Parathyroid adenoma (tissue), 2 donors: ENCODE results near the gene MRPL39.

Experiments used
- H2AFZ ChIP-seq: fragments of 300-600 bp; sonication (generic); one replicate; pipeline ENCODE4 v1.7.0; 2017; ENCODE audit warnings: antibody characterized with exemption, mild to moderate bottlenecking
- H3K27ac ChIP-seq: fragments of 300-600 bp; sonication (generic); one replicate; pipeline ENCODE4 v1.7.0; 2017
- H3K27me3 ChIP-seq: fragments of 300-600 bp; sonication (generic); one replicate; pipeline ENCODE4 v1.7.0; 2017; ENCODE audit warnings: low read length; ENCODE audit not compliant: control insufficient read depth, insufficient read depth
- H3K36me3 ChIP-seq: fragments of 300-600 bp; sonication (generic); one replicate; pipeline ENCODE4 v1.7.0; 2017; ENCODE audit warnings: low read length; ENCODE audit not compliant: control insufficient read depth, insufficient read depth
- H3K4me1 ChIP-seq: fragments of 300-600 bp; sonication (generic); one replicate; pipeline ENCODE4 v1.7.0; 2017; ENCODE audit warnings: control low read depth
- H3K4me2 ChIP-seq: fragments of 300-600 bp; sonication (generic); one replicate; pipeline ENCODE4 v1.7.0; 2017; ENCODE audit warnings: low read length
- H3K4me3 ChIP-seq: fragments of 300-600 bp; sonication (generic); one replicate; pipeline ENCODE4 v1.7.0; 2017; ENCODE audit warnings: low read depth, low read length
- H3K79me2 ChIP-seq: fragments of 300-600 bp; sonication (generic); one replicate; pipeline ENCODE4 v1.7.0; 2017; ENCODE audit warnings: control low read depth
- H3K9ac ChIP-seq: fragments of 300-600 bp; sonication (generic); one replicate; pipeline ENCODE4 v1.7.0; 2017; ENCODE audit warnings: mild to moderate bottlenecking
- H3K9me3 ChIP-seq: fragments of 300-600 bp; sonication (generic); one replicate; pipeline ENCODE4 v1.7.0; 2017; ENCODE audit warnings: low read length; ENCODE audit not compliant: control insufficient read depth
- CTCF ChIP-seq: fragments of 300-600 bp; sonication (generic); IDR thresholded peaks from one replicate; pipeline ENCODE4 v1.7.0; 2017; ENCODE audit warnings: antibody characterized with exemption, mild to moderate bottlenecking
- donor health status: primary hyperparathyroidism.

MRPL39 gene

GRCh38 chr21:25560271-25560685 is 47.0 kb downstream of the MRPL39 start:
- H3K27me3 ChIP-seq: no peaks in the 10 kb centered on the region
- H3K36me3 ChIP-seq: no peaks in the 10 kb centered on the region
- no peak overlapping the region for H3K27ac ChIP-seq
- H2AFZ ChIP-seq: no peak overlapping the region
- no peak overlapping the region for H3K4me3 ChIP-seq
- TF ChIP-seq CTCF: no peak
- H3K9me3 ChIP-seq: no peaks in the 10 kb centered on the region
- H3K9ac ChIP-seq: no peak overlapping the region
- no peaks in the 10 kb centered on the region for H3K79me2 ChIP-seq
- H3K4me1 ChIP-seq: no peaks in the 10 kb centered on the region
- H3K4me2 ChIP-seq: no peak overlapping the region

GRCh38 chr21:25559746-25560145 is 47.5 kb downstream of the MRPL39 start:
- Histone ChIP-seq H3K27me3 (no peaks in the 10 kb centered on the region), H2AFZ (no peak overlapping the region), H3K27ac (no peak overlapping the region), H3K9ac (no peak overlapping the region), H3K4me2 (no peak overlapping the region), H3K4me3 (no peak overlapping the region), H3K4me1 (no peaks in the 10 kb centered on the region), H3K79me2 (no peaks in the 10 kb centered on the region), H3K9me3 (no peaks in the 10 kb centered on the region), H3K36me3 (no peaks in the 10 kb centered on the region)
- TF ChIP-seq CTCF: no peak

GRCh38 chr21:25558123-25558522 is 49.2 kb downstream of the MRPL39 start:
- Histone ChIP-seq H3K4me1 (no peaks in the 10 kb centered on the region), H2AFZ (no peak overlapping the region), H3K9ac (no peak overlapping the region), H3K9me3 (no peaks in the 10 kb centered on the region), H3K27me3 (no peaks in the 10 kb centered on the region), H3K4me2 (no peak overlapping the region), H3K27ac (no peak overlapping the region), H3K79me2 (no peaks in the 10 kb centered on the region), H3K4me3 (no peak overlapping the region), H3K36me3 (no peaks in the 10 kb centered on the region)
- TF ChIP-seq CTCF: no peak

- H3K9me3 ChIP-seq: no peaks in the 10 kb centered on the region
- no peak for TF ChIP-seq CTCF
- no peaks in the 10 kb centered on the region for H3K27me3 ChIP-seq
Observed at GRCh38 chr21:25557180-25557579, 50.1 kb downstream of the MRPL39 start.

GRCh38 chr21:25556091-25556490 is 51.2 kb downstream of the MRPL39 start:
- Histone ChIP-seq H3K36me3 (no peaks in the 10 kb centered on the region), H3K4me1 (no peaks in the 10 kb centered on the region), H2AFZ (no peak overlapping the region), H3K9ac (no peak overlapping the region), H3K9me3 (no peaks in the 10 kb centered on the region), H3K27me3 (no peaks in the 10 kb centered on the region), H3K4me2 (no peak overlapping the region), H3K27ac (no peak overlapping the region), H3K4me3 (no peak overlapping the region), H3K79me2 (no peaks in the 10 kb centered on the region)
- no peak for TF ChIP-seq CTCF

More at GRCh38 chr21:25557180-25557579, 50.1 kb downstream of the MRPL39 start:
- Histone ChIP-seq H3K4me1 (no peaks in the 10 kb centered on the region), H3K4me2 (no peak overlapping the region), H3K79me2 (no peaks in the 10 kb centered on the region), H3K4me3 (no peak overlapping the region), H2AFZ (no peak overlapping the region), H3K9ac (no peak overlapping the region), H3K36me3 (no peaks in the 10 kb centered on the region), H3K27ac (no peak overlapping the region)
